GM21390 (cell line): ENCODE results near the gene FMNL1.
"Not testable (repeated sequence)": the region's sequence is repeated elsewhere in the genome, so short reads cannot be mapped to it uniquely, and the experiment has no call there.

Experiments used
- ATAC-seq: cut with Tn5 transposase; IDR thresholded peaks from one replicate; pipeline ENCODE4 v1.9.1; 2021; ENCODE audit not compliant: unreplicated experiment

Gene FMNL1

DNA sequence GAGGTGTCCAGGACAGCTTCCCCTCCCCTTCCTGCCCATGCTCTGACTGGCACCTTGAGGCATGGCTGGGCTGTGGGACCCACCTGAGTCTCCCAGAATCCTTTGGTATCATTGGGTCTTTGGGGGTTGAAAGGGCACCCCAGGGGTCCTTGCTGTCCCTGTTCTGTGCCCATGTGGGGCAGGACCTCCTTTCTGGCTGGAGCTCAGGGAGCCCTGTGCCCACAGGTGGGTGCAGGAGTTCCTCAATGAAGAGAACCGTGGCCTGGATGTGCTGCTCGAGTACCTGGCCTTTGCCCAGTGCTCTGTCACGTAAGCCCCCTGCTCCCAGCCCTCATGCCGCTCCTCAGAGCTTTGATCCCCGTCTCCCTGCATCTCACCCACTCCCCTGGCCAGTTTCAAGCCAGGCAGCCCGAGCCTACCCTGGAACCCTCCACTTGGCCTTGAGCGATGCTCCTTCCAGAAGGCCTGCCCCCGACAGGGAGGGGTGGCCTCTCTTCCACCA is 11.8 kb downstream of the FMNL1 start:
- ATAC-seq, result no peak

DNA sequence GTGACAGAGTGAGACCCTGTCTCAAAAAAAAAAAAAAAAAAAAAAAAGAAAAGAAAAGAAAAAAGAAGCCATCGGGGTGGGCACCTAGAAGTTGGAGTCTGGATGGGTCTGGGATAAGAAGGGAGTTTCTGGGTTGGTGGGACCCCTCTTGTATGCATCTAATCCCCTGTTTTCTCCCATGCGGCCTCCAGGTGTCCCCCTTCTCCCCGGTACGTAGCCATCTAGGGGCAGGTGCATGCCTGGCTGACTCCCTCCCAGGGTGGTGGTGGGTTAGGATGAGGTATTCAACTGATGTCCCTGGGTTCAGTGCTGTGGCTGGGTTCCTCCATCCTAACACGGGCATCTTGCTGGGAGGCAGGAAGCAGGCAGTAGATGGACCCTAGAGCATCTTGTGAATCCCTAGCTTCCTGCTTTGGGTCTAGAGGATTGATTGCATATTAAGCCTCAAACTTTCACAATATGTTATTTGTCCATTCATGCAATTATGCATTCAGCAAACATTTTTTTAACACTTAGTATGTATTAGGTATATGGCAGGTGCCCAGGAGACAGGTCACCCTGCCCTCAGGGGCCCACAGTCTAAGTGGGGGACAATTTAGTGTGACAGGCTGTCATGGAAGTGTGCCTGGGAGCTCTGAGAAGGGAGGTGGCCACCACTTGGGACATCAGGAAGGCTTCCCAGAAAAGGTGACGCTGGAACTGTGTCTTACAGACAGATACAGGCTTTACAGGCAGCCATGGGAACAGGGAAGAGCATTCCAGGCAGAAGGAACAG is 13.1 kb downstream of the FMNL1 start:
- ATAC-seq, result no peak

GRCh38 chr17:45235416-45236281 is 14.0 kb downstream of the FMNL1 start:
- ATAC-seq, result no peak

- ATAC-seq, result no peak
Measured at GRCh38 chr17:45236282-45236606, 14.6 kb downstream of the FMNL1 start.

DNA sequence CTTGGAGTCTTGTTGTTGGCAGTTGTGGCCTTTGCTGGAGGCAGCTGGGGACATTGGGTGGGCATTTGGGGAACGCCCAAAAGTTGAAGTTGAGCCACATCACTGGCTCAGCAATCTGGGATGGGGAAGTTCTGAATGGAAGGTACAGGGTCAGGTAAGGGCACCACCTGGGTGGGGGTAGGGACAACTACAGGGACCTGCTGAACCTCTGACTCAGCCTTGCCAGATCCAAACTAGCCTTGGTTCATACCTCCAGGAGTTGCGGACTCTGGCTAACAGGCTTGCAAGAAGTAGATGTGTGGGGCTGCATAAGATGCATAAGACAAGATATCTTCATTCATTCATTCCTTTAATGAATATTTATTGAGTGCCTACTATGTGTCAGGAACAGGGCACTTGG is 16.0 kb downstream of the FMNL1 start:
- ATAC-seq, result no peak

DNA sequence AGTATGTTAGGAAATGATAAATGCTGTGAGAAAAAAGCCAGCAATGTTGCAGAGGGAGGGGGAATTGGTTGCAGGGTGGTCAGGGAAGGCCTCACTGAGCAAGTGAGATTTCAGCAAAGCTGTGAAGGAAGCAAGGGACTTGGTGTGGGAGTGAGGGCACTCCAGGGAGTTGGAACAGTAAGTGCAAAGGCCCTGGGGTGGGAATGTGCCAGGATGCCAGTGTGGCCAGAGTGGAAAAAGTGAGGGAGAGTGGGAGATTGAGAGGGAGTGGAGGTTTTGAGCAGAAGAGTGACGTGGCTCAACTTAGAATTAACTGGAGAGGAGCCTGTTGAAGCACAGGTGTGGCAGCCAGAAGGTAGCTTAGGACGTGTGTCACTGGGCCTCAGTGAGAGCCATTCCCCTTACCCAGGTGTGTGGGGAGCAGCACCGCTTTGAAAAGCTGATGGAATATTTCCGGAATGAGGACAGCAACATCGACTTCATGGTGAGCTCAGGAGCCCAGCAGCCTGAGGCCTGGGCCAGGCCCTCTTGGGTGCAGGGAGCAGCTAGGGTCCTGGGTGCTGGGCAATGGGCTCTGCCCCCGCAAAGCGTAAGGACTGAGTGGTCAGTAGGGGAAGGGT is 16.6 kb downstream of the FMNL1 start:
- ATAC-seq, result no peak

GRCh38 chr17:45240905-45241327 is 19.2 kb downstream of the FMNL1 start:
- no peak for ATAC-seq

DNA sequence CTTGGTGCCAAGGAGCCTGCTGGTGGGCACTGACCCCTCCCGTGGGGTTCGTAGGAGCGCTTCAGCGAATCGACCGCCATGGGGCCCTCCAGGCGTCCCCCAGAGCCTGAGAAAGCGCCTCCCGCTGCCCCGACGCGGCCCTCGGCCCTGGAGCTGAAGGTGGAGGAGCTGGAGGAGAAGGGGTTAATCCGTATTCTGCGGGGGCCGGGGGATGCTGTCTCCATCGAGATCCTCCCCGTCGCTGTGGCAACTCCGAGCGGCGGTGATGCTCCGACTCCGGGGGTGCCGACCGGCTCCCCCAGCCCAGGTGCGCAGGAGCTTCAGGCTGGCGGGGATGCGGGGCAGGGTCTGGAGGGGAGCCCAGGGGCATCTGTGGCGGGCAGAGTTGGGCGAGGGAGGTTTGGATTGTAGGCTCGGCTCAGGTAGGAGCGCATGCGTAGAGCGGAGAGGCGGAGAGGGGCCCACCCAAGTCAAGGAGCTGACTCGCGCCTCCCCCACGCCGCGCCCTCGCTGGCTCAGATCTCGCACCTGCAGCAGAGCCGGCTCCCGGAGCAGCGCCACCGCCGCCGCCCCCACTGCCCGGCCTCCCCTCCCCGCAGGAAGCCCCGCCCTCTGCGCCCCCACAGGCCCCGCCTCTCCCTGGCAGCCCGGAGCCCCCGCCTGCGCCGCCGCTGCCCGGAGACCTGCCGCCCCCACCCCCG is 19.8 kb downstream of the FMNL1 start:
- ATAC-seq, result no peak

DNA sequence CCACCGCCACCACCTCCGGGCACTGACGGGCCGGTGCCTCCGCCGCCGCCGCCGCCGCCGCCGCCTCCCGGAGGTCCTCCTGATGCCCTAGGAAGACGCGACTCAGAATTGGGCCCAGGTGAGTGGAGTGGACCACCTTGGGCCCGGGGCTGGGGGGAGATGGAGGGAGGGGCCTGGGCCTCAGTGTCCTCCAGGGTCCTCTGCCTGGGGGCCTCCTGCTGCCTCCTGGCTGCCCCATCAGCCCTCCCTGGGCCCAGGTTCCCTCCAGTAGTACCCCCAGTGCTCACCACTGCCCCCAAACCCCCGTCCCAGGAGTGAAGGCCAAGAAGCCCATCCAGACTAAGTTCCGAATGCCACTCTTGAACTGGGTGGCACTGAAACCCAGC is 20.3 kb downstream of the FMNL1 start:
- no peak for ATAC-seq

GRCh38 chr17:45243750-45244149 is 22.1 kb downstream of the FMNL1 start:
- no peak for ATAC-seq

- ATAC-seq, result no peak
Measured at GRCh38 chr17:45244725-45245656, 23.3 kb downstream of the FMNL1 start.

- no peak for ATAC-seq
Measured at GRCh38 chr17:45246338-45246737, 24.7 kb downstream of the FMNL1 start.

DNA sequence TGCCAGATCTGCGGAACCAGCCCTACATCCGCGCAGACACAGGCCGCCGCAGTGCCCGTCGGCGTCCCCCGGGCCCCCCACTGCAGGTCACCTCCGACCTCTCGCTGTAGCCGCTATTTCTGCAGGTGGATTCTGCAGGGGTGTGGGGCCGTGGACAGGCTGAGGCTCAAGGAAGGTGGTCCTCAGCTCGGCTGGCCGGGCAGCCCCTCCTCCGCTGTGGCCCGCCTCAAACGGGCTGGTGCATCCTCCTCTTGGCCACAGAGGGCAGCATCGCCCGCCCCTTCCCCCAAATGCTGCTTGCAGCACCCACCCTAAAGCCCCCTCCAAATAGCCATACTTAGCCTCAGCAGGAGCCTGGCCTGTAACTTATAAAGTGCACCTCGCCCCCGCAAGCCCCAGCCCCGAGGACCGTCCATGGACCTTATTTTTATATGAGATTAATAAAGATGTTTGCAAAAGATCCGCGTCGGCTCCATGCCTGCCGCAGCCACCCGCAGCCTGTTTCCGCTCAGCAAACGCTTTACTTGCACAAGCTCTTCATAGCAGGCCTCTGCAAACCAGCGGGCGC is 25.3 kb downstream of the FMNL1 start:
- no peak for ATAC-seq

DNA sequence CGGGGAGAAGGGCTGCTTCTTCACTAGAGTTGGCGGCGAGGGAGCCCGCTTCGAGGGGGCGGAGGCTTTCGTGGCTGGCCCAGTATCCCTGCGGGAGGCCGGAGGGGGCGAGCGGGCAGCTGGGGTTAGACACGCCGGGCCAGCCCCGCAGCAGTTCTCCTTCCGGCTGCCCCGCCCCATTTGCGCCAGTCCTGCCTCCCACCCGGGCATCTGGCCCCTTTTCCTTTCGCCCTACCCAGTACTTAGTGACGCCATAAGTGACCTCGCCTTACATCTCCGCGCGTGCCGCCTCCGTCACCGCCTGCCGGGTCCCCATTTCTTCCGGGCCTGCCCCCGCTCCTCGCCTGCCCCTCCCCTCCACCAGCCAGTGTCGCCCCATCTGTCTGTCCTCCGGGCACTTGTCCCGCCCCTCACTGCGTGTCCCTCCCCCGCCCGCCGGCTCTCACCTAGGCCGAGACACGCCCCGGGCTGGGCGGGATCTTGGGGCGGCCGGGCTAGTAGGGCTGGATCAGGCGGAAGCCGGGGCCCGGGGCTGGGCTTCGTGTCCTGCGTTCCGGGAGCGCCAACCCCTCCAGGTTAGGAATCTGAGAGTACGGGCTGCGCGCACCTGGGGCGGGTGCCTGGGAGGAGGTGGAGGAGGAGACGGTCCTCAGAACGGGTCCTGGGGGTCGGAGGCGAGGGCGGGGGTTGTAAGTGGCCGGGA is 25.9 kb downstream of the FMNL1 start:
- peak; percentile 71 for ATAC-seq

GRCh38 chr17:45248132-45248957 is 26.7 kb downstream of the FMNL1 start:
- peak; percentile 49 for ATAC-seq

- no peak for ATAC-seq
Measured at GRCh38 chr17:45251931-45252330, 30.2 kb downstream of the FMNL1 start.

DNA sequence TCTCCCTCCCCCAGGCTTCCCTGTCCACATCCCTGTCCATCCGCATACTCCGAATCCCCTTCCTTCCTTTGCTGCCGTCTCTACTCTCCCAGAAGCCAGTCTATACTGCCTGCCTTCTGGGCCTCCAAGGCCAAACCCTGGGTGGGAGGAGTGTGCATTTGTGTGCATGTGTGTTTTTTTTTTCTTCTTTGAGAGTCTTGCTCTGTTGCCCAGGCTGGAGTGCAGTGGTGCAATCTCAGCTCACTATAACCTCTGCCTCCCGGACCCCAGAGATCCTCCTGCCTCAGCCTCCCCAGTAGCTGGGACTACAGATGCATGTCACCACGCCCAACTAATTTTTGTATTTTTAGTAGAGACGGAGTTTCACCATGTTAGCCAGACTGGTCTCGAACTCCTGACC is 31.6 kb downstream of the FMNL1 start:
- not testable (repeated sequence) for ATAC-seq

DNA sequence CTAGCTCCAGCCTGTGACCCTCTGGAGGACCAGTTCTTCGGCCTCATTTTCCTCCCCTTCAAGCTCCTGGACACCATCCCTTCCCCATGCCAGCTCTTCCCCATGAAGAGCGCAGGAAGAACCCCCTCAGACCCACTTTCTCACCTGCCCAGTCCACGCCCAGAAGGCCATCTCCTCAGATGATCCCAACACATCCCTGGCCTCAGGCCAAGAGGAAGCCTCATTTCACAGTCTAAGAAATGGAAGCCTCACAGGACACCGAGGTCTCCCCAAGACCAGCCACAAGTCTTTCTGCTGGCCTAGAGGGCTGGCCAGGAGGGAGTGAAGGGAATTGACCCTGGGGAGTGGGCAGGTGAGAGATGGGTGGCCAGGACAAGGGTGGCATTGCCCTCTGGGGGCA is 32.2 kb downstream of the FMNL1 start:
- no peak for ATAC-seq
